ENCODE data around the gene PLXNB3.

Gene PLXNB3

GRCh38 chrX:153733651-153734240 is 30.3 kb upstream of the PLXNB3 start:
- TF ChIP-seq, protein P1, sequence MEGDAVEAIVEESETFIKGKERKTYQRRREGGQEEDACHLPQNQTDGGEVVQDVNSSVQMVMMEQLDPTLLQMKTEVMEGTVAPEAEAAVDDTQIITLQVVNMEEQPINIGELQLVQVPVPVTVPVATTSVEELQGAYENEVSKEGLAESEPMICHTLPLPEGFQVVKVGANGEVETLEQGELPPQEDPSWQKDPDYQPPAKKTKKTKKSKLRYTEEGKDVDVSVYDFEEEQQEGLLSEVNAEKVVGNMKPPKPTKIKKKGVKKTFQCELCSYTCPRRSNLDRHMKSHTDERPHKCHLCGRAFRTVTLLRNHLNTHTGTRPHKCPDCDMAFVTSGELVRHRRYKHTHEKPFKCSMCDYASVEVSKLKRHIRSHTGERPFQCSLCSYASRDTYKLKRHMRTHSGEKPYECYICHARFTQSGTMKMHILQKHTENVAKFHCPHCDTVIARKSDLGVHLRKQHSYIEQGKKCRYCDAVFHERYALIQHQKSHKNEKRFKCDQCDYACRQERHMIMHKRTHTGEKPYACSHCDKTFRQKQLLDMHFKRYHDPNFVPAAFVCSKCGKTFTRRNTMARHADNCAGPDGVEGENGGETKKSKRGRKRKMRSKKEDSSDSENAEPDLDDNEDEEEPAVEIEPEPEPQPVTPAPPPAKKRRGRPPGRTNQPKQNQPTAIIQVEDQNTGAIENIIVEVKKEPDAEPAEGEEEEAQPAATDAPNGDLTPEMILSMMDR (IDR thresholded peaks at IDR 0.05) = no peak
- TF ChIP-seq ZFX (IDR thresholded peaks at IDR 0.05; ENCODE audit: borderline replicate concordance) = no peak
- H3K27ac ChIP-seq = no peak overlapping the region

DNA sequence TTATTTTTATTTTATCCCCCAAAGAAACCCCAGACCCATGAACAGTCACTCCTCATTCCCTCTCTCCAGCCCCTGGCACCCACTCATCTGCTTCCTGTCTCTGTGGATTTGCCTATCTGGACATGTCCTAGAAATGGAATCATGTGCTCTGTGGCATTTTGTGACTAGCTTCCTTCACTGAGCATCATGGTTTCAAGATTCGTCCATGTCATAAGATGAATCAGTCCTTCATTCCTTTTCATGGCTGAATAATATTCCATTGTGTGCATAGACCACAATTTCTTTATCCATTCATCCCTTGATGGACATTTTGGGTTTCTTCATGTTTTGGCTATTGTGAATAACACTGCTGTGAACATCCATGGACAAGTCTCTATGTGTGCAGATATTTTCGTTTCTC is 29.2 kb upstream of the PLXNB3 start:
- H3K27ac ChIP-seq = no peak overlapping the region
- TF ChIP-seq, protein P1 (IDR thresholded peaks at IDR 0.05) = no peak
- TF ChIP-seq ZFX (IDR thresholded peaks at IDR 0.05; ENCODE audit: borderline replicate concordance) = no peak

- TF ChIP-seq ZFX (IDR thresholded peaks at IDR 0.05; ENCODE audit: borderline replicate concordance) = no peak
- TF ChIP-seq, protein P1 (IDR thresholded peaks at IDR 0.05) = no peak
Observed at GRCh38 chrX:153735274-153735673, 28.8 kb upstream of the PLXNB3 start.

DNA sequence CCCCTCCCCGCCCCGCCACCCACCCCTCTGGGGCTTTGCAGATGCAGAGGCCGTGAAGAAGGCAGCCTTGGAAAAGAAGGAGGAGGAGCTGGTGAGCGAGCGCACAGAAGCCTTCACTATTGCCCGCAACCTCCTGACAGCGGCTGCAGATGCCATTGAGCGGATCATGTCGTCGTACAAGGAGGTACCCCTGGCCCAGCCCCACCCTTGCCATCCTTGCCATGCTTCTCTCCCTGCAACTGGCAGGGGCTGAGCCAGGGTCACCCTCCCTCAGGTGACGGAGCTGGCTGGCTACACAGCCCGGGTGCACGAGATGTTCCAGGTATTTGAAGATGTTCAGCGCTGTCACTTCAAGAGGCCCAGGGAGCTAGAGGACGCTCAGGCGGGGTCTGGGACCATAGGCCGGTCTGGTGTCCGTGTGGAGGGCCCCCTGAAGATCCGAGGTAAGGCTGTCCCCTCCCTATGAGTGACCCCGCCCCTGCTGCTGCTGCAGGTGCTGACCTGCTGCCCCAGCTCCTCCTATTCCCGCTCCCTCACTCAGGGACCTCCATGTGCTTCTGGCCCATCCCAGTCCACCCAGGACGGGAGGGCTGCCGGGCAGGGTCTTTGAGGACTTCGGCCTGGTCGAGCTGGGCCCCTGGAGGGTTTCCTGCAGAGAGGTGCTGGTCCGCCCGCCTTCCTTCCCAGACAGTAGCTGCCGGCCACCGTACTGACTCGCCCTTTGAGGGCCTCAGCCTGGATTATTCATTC is 27.8 kb upstream of the PLXNB3 start:
- TF ChIP-seq ZFX (IDR thresholded peaks at IDR 0.05; ENCODE audit: borderline replicate concordance) = no peak
- TF ChIP-seq, protein P1 (IDR thresholded peaks at IDR 0.05) = no peak

More at GRCh38 chrX:153735274-153735673, 28.8 kb upstream of the PLXNB3 start:
- no peak overlapping the region for H3K27ac ChIP-seq

DNA sequence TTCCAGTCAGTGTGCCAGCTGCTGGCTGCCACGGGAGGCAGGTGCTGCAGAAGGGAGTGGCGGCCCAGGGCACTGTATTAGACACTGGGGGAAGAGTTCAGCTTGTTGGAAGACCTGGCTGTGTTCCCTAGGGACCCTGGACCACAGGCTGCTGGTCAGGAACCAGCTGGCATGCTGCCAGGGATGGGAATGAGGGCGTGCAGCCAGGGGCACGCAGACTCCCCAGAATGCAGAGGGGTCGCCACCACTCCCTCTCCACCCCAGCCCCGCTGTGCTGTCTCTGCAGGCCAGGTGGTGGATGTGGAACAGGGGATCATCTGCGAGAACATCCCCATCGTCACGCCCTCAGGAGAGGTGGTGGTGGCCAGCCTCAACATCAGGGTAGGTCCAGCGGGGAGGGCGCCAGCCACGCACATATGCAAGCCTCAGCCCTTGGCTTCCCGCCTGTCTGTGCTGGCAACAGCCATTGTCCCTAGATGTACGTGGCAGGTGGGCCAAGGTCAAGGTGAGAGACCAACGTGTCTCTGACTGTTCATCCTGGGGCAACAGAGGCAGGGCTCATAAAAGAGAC is 27.1 kb upstream of the PLXNB3 start:
- TF ChIP-seq, protein P1 (IDR thresholded peaks at IDR 0.05) = no peak
- no peak for TF ChIP-seq ZFX (IDR thresholded peaks at IDR 0.05; ENCODE audit: borderline replicate concordance)
- no peak overlapping the region for H3K27ac ChIP-seq

More for the DNA sequence above, 27.8 kb upstream of the PLXNB3 start:
- no peak overlapping the region for H3K27ac ChIP-seq

DNA sequence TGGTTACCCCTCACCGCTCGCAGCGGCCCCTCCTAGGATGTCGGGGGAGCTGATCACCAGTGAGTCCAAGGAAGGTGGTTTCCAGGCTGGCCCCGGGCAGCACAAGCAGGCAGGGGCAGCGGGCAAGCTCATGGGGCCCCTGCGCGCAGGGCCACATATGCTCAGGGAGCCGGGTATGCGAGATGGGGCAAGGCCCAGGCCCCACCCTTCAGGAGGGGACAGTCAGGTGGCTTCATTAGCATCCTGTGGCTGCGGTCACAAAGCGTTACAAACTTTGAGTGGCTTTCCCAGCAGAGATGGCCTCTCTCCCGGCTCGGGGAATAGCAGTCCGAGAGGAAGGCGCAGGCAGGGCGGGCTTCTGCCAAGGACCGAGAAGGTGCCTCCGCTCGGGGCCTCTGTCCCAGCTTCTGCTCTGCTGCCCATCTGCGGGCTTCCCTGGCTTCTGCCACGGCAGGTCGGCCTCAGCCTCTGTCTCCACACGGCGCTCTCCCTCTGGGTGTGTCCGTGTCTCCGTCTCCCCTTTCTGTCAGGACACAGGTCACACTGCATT is 25.9 kb upstream of the PLXNB3 start:
- H3K27ac ChIP-seq = no peak overlapping the region
- TF ChIP-seq, protein P1 (IDR thresholded peaks at IDR 0.05) = no peak
- TF ChIP-seq ZFX (IDR thresholded peaks at IDR 0.05; ENCODE audit: borderline replicate concordance) = no peak

Data from 22Rv1 (cell line).